NCI-H460 (cell line): ENCODE measurements around the gene HRH2. TPM values are rescaled to one million over a fixed set of nuclear protein-coding genes. Genes with fewer than 3 reads are reported as not detected.
"Not testable (repeated sequence)": the region's sequence is repeated elsewhere in the genome, so short reads cannot be mapped to it uniquely, and the experiment has no call there.

Experiments used
- DNase-seq: peaks from one replicate; pipeline ENCODE4 v3.0.0-alpha.2; 2016; ENCODE audit warnings: low read depth; ENCODE audit errors: extremely low read depth
- total RNA-seq: library from RNA; depleted of rRNA; stranded (reverse); fragments of >200 nt; shearing (Covaris generic); gene quantifications from 2 replicates; pipeline ENCODE4 v1.2.3, GENCODE V29; 2014

HRH2 gene
- total RNA-seq, 1 experiment from 2014 or later, result not detected

DNA sequence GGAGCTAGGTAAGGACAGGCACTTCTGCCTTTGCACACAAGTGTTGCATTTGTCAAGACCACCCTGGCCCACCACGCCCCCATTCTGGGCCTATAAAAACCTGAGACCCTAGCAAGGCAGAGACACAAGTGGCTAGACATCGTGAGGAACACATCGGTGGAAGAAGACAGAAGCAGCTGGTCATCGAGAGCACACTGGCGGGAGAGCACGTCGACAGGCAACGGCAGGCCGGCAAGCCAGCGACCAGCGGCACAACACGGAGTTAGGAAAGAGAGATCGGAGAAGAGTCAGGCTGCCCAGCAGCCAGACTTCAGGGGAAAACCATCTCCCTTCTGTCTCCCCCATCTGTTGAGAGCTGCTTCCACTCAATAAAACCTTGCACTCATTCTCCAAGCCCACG, 76.1 kb downstream of the HRH2 start:
- DNase-seq, result no peak

- no peak for DNase-seq
Measured at GRCh38 chr5:175734501-175734900, 76.6 kb downstream of the HRH2 start.

DNA sequence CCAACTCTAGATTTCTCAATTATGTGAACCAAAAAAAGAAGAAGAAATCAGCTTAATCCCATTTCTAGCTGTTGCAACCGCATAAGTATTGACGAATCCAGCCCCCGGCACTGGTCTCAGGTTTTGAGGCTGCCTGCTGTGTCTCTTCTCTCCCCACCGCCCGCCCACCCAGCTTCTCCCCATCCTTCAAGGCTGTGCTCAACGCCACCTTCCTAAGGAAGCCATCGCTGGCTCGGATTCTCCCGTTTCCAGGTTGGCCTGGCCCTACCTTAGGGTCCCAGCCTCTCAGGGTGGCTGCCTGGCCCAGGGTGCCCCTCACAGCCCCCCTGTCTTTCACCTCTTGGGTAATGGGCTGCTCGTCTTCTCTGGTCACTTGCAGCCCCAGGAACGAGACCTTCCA, 77.8 kb downstream of the HRH2 start:
- no peak for DNase-seq

DNA sequence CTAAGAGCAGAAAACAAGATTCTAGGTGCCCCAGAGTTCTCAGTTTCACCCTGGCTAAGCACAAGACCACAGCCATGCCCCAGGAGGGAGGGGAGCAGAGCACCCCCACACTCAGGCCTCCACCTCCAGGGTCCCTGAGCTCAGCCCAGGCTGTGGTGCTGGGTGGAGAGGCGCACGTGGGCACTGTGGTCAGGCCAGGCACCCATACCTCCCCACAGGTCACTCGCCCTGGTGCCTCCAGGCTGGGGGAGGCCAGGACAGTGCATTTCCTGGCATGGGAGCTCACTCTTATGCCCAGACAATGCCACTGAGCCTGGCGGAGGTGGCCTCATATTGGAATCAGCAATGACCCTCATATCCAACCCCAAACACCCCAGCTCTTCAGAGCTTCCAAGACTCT, 78.8 kb downstream of the HRH2 start:
- DNase-seq, result no peak

DNA sequence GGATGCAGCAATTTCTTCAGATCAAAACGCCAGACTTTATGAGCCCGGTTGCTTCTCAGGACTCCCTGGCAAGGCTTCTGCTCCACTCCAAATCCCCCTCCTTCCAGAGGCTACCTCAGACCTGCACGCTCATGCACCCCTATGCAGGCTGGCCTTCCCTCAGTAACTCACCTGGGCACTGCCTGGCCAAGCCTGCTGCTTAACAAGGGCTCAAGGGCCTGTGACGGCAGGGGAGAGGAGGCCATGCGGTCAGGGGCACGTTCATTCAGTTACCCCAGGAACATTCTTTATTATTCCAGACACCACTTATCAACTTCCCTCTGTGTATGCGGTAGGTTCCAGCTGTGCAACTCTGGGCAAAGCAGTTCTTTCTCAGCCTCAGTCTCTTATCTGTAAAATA, 79.6 kb downstream of the HRH2 start:
- DNase-seq, result no peak

- DNase-seq, result no peak
Measured at GRCh38 chr5:175738126-175738525, 80.3 kb downstream of the HRH2 start.

DNA sequence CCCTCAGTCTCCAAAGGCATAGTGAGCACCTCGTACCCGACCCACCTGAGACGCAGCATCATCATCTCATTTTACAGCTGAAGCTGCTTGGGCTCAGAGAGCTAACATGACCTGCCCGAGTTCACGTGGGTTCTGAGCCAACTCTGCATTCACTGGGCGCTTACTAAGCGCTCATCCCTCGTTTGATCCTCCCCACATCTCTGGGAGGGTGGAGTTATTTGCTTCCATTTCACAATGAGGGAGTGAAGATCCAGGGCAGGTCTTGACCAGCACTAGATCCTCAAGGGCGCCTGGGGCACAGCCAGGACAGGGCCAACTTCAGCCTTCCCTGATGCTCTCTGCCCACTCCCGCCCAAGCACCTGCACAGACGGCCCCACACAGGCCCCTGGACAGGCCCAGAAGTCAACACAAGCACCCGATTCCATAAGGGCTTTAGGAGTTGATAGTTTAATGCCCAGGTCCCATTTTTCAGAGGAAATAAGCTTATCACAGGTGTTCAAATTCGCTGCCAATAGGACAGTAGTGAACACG, 80.8 kb downstream of the HRH2 start:
- DNase-seq, result no peak

DNA sequence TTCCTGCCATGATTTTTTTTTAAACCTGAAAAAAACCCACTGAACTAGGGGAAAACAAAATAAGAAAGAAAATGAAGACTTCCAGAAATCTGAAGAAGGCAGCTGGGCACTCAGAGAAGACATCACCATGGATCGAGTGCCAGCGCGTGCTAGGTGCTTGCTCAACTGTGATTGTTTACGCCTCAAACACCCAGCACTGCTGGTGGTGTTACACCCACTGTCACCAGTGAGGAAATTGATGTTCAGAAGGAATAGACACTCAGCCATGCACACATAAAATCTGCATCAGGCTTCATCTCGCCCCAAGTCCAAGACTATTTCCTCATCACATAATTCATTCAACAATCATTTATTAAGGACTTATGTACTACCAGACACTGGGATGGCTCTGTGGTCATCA, 82.1 kb downstream of the HRH2 start:
- no peak for DNase-seq

DNA sequence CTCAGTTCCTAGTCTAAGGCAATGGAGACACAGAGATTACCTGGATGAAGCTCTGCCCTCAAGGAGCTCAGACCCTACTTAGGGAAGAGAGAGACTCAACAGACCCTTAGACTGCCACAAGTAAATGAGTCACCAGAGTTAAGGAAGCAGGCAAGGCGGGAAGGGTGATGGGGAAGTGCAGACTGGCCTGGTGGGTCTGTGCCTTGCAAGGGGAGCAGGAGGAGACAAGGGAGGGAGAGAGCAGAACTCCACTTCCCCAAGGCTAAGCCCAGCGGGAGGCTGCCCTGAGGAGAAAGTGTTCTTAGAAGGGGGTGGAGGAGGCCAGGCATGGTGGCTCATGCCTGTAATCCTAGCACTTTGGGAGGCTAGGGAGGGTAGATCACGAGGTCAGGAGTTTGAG, 83.7 kb downstream of the HRH2 start:
- no peak for DNase-seq

- no peak for DNase-seq
Measured at GRCh38 chr5:175742290-175742994, 84.6 kb downstream of the HRH2 start.

DNA sequence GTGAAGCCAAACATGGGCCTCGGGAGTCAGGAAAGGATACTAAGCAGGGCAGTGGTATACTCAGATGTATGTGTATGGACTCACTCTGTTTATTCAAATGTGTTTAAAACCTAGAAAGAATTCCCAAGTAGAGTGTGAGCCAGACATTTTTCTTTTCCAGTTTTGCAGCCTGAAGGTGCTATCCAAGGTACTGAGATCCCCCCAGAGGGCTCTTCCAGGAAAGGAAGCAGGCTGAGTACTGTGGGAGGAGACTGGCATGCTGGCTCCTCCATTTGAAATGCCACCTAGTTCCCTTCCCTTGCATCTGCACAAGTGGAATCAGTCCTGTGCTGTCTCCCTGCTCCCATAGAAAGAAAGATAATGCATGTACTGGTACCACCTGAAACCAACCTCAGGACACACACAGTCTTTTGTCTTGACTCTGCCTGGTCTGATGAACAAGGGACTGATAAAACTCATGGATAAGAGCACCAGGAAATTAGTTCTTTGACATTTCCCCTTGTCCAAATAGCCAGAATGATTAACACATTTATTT, 85.9 kb downstream of the HRH2 start:
- DNase-seq, result no peak

GRCh38 chr5:175745210-175745609, 87.3 kb downstream of the HRH2 start:
- no peak for DNase-seq

GRCh38 chr5:175746851-175747250, 89.0 kb downstream of the HRH2 start:
- no peak for DNase-seq

DNA sequence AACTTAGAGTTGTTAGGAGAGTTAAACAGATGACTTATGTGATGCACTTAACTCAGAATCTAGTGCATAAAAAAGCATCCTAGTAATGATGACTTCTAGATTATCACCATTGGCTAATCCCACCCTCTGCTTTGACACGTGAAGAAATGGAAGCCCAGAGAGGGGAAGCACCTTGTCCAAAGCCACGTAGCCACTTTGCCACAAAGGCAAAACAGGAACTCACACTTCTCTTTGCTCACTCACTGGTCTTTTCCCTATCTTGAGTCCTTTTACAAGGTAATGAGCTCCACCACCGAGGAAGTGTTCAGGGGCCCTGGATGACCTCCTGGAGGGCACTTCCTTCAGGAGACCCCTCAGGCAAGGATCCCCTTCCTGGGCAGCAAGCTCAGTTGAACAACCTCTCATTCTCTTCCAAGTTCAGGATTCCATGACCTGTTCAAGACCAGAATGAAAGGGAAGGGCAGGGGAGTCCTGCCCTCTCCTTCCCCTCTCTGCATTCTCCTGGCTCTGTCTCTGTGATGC, 89.7 kb downstream of the HRH2 start:
- DNase-seq, result no peak

- no peak for DNase-seq
Measured at GRCh38 chr5:175748650-175749049, 90.8 kb downstream of the HRH2 start.

GRCh38 chr5:175749591-175749990, 91.7 kb downstream of the HRH2 start:
- no peak for DNase-seq

GRCh38 chr5:175750511-175750931, 92.7 kb downstream of the HRH2 start:
- DNase-seq, result no peak

- no peak for DNase-seq
Measured at GRCh38 chr5:175751369-175751768, 93.5 kb downstream of the HRH2 start.

DNA sequence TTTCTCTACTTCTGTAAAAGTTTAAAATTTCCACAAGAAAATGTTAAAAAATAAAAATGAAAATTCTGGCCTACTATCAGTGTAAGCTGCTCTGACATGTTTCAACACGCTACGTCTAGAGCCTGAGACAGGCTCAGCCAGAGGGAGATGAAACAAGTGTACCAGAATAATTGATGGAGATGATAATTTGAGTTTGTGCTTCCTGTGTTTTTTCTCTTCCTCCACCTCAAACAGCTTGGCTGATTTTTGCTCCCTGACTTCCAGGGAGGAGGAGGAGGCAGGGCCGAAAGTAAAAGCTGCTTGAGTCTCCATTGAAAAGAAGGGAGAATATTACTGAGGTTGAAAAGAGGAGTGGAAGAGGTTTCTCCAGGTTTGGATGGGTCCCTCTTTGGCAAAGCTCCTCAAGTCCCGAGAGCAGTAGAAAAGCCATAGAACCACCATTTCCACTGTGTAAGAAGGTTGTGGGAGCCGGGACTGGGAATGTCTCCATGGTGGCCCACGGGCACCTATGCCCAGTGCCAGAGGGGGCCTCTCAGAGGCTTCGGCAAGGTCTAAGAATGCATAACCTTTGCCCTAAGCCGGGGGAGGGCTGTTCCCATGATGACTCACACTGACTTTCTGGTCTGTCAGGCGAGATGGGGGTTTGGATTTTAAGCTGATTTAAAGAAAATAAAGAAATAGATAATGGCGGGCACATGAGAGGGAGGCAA, 95.1 kb downstream of the HRH2 start:
- no peak for DNase-seq

GRCh38 chr5:175753536-175754402, 95.9 kb downstream of the HRH2 start:
- no peak for DNase-seq

DNA sequence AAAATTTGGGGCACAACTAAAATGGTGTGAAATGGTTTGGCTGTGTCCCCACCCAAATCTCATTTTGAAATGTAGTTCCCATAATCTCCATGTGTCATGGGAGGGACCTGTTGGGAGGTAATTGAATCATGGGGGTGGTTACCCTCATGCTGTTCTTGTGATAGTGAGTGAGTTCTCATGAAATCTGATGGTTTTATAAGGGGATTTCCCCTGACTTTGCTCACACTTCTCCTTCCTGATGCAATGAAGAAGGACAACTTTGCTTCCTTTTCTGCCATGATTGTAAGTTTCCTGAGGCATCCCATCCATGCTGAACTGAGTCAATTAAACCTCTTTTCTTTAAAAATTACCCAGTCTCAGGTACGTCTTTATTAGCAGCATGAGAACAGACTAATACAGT, 102.1 kb downstream of the HRH2 start:
- not testable (repeated sequence) for DNase-seq
